RWPE1 (cell line): ENCODE results near the gene PRKN.

Experiments
- CTCF ChIA-PET: fragments of 350-600 bp; sonication (Branson Sonifier 250); formaldehyde crosslinking; extraction: SDS; loops from one replicate; lab custom pipeline; 2021; lab: Yijun Ruan, JAX
- POLR2A ChIA-PET: fragments of 400-600 bp; formaldehyde crosslinking; extraction: SDS; loops from one replicate; lab custom pipeline; 2020; ENCODE audit warnings: antibody characterized with exemption; ENCODE audit not compliant: low non-redundant PET; lab: Yijun Ruan, JAX
- DNase-seq: peaks from one replicate; pipeline ENCODE4 v3.0.0; 2012; ENCODE audit warnings: low spot score
- H3K27ac ChIP-seq: fragments of 450-650 bp; 2 replicates; pipeline ENCODE4 v1.5.1; 2017
- TF ChIP-seq, protein P1 (sequence below): fragments of 450-650 bp; conservative IDR thresholded peaks from 2 replicates; pipeline ENCODE4 v1.5.1; 2017; ENCODE audit warnings: low read depth, mild to moderate bottlenecking

The PRKN gene

DNA sequence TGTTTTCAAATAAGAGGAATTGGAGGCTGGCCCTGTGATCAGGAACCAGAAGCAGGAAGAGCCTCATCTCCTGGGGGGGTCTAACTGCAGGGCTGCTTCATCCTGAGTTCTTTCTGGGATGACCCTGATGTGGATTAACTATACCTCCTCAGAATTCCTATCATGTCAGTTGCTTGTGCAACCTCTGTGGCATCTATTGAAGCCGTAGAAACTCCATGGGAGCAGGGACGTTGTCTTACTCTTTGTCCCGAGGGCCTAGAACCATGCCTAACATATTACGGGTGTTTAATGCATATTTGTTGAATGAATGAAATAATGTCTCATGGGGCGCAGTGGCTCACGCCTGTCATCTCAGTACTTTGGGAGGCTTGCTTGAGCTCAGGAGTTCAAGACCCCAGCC lies 1343.6 kb downstream of the PRKN start:
- TF ChIP-seq, protein P1, sequence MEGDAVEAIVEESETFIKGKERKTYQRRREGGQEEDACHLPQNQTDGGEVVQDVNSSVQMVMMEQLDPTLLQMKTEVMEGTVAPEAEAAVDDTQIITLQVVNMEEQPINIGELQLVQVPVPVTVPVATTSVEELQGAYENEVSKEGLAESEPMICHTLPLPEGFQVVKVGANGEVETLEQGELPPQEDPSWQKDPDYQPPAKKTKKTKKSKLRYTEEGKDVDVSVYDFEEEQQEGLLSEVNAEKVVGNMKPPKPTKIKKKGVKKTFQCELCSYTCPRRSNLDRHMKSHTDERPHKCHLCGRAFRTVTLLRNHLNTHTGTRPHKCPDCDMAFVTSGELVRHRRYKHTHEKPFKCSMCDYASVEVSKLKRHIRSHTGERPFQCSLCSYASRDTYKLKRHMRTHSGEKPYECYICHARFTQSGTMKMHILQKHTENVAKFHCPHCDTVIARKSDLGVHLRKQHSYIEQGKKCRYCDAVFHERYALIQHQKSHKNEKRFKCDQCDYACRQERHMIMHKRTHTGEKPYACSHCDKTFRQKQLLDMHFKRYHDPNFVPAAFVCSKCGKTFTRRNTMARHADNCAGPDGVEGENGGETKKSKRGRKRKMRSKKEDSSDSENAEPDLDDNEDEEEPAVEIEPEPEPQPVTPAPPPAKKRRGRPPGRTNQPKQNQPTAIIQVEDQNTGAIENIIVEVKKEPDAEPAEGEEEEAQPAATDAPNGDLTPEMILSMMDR: no peak
- POLR2A ChIA-PET: no interaction called here
- DNase-seq: no peak
- CTCF ChIA-PET: no interaction called here
- no peak overlapping the region for H3K27ac ChIP-seq

DNA sequence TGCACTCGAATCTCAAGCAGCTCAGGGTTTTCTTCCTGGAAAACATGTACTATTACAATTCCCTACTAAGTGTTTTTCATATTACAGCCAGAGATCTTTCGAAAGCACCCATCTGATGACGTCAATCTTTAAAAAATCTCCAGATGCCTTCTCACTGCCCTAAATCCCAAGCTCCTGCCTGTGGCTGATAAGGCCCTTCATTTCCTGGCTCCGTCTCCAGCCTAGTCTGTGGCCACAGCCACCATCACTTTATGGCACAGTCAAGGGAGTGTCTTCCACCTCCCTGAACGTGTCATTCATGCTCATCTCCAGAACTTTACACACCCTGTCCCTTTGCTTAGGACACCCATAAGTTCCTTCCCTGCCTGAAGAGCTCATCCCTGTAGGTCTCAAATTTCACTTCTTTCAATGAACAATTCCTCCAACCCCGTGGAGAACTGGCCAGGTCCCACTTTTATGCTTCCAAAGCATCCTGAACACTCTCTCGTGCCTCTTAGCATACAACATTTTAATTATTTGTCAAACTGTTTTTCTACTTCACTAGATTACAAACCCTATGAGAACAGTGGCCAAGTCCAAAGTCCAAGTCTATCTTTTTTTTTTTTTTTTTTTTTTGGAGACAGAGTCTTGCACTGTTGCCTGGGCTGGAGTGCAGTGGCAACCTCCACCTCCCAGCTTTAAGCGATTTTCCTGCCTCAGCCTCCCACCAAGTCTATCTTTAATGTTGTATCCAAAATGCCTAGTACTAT lies 1347.6 kb downstream of the PRKN start:
- POLR2A ChIA-PET: no interaction called here
- DNase-seq: no peak
- no peak overlapping the region for H3K27ac ChIP-seq
- CTCF ChIA-PET: no interaction called here
- TF ChIP-seq, protein P1: no peak

DNA sequence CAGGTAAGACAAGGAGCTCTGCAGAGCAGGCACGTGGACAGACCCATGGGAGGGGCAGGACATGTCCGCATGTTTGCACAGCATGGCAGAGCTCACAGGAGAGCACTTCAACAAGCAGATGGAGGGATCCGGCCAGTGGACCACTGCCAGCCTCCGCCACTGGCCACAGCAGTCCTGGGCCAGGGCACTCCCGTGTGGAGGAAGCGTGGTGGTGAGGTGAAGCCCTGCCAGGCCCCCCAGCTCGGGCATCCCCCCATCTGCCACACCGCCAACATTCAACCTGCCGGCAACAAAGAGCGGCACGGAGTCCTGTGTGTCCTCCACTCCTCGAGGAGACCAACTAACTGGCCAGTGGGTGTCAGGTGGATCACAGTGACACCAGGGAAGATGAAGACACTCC lies 1349.5 kb downstream of the PRKN start:
- ChIA-PET POLR2A (no interaction called here), CTCF (interaction anchor here (0.8 to 1.3 kb wide), 3 partner anchors 10 to 611 kb away, joined by 3 read pairs; no protein-coding TSS in a partner anchor)
- no peak for DNase-seq

DNA sequence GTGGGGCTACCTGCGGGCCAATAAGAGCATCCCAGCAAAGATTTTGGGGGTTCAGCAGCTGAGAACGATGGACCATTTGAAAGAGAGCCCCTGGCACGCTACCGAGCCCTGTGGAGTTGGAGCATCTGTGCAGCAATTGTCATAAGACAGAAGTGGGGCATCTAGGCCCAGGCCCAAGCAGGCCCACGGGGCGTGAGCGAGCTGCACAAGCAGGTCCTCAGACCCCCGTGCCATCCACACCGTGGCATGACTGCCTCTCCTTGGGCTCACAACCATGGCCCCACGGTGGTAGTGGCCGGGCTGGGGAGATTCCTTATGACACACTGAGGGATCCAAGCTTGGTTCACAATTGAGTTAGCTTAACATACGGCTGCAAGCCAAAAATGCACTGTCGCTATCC lies 1350.5 kb downstream of the PRKN start:
- POLR2A ChIA-PET: no interaction called here
- CTCF ChIA-PET: interaction anchor here (0.7 kb wide), 1 partner anchor 246 kb away, joined by 4 read pairs; no protein-coding TSS in a partner anchor

More for the DNA sequence above, 1349.5 kb downstream of the PRKN start:
- TF ChIP-seq, protein P1: no peak
- H3K27ac ChIP-seq: no peak overlapping the region

DNA sequence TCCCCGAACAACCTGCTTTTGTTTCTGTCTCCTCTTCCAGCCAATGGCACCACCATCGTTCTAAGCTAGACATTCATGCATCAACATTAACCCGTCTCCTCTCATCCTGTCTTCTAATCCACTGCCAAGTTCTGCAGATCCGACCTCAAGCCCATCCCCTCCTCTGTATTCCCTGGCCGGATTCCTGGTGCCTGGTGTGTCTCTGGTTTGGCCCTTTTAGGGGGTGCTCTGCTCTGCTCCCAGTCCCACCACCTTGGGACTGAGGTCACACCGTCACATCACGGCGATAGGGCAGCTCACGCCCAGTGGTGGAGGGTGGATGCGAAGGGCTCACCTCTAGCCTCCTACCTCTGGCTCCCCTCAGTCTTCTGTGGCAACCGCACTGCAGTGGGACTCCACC lies 1351.2 kb downstream of the PRKN start:
- peak overlapping the region; percentile 74; the same call in 1 of the 2 replicates for H3K27ac ChIP-seq
- CTCF ChIA-PET: no interaction called here
- POLR2A ChIA-PET: no interaction called here
- TF ChIP-seq, protein P1: no peak
- DNase-seq: no peak

More for the DNA sequence above, 1350.5 kb downstream of the PRKN start:
- H3K27ac ChIP-seq: no peak overlapping the region
- DNase-seq: no peak
- TF ChIP-seq, protein P1: no peak

DNA sequence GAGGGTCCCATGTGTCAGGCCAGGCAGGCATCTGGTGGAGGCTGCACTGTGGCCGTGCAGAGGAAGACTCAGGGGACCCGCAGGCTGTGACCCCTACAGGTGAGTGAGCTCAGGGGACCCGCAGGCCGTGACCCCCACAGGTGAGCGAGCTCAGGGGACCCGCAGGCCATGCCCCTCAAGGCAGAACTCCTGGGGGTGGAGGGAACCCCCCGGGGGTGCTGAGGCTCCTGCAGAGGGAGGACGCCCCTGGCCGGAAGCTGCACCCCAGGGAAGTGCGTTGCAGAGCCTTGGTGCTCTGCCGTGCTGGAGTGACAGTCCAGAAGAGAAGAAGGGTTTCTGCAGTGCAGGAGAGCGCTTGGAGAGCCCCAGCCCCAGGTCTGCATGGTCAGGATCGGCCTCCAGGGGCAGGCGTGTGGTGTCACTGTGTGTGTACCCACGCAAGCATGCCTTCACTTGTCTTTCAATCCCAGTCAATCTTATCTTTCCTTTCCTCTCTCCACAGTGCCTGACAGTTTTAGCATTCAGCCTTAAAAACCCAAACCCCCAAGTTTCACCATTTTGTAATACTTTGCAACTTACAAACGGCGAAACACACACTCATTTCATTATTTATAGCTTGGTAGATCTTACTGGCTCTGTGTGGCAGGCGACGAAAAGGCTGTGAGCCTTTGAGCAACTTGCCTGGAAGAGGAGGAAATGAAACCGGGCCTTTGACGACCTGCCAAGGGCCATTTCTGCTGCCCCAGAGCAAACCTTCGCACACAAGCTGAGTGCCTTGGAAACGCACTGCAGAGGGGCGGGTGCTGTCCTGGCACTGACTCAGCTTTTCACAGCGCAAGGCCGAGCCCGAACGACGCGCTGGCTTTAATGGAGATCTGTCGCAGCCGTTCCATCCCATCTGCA lies 1352.3 kb downstream of the PRKN start:
- POLR2A ChIA-PET: no interaction called here
- CTCF ChIA-PET: interaction anchor here (0.6 to 2.3 kb wide), 7 partner anchors 10 to 633 kb away, joined by 3 to 10 read pairs (median 4); no protein-coding TSS in a partner anchor
- DNase-seq: peak; percentile 45
- TF ChIP-seq, protein P1: peak; percentile 44
- peak overlapping the region; percentile 74 for H3K27ac ChIP-seq
